HG03045 (cell line): Measurements from ENCODE around the gene TUBA4B.

Source experiments
- ATAC-seq: cut with Tn5 transposase; IDR thresholded peaks from one replicate; pipeline ENCODE4 v1.9.1; 2021; ENCODE audit warnings: mild to moderate bottlenecking, moderate library complexity; ENCODE audit not compliant: unreplicated experiment

Gene TUBA4B

GRCh38 chr2:219252900-219253752 is at the start of gene TUBA4B:
TUBA4B (plus strand) TSS chr2:219253243; CDS start chr2:219253408, 165 bp downstream.
- no peak for ATAC-seq

- no peak for ATAC-seq
These were observed 48.4 kb upstream of the TUBA4B start for GRCh38 chr2:219204425-219205164.

GRCh38 chr2:219205165-219205538 is 47.9 kb upstream of the TUBA4B start:
- ATAC-seq, result no peak

GRCh38 chr2:219205981-219206327 is 47.1 kb upstream of the TUBA4B start:
- no peak for ATAC-seq

DNA sequence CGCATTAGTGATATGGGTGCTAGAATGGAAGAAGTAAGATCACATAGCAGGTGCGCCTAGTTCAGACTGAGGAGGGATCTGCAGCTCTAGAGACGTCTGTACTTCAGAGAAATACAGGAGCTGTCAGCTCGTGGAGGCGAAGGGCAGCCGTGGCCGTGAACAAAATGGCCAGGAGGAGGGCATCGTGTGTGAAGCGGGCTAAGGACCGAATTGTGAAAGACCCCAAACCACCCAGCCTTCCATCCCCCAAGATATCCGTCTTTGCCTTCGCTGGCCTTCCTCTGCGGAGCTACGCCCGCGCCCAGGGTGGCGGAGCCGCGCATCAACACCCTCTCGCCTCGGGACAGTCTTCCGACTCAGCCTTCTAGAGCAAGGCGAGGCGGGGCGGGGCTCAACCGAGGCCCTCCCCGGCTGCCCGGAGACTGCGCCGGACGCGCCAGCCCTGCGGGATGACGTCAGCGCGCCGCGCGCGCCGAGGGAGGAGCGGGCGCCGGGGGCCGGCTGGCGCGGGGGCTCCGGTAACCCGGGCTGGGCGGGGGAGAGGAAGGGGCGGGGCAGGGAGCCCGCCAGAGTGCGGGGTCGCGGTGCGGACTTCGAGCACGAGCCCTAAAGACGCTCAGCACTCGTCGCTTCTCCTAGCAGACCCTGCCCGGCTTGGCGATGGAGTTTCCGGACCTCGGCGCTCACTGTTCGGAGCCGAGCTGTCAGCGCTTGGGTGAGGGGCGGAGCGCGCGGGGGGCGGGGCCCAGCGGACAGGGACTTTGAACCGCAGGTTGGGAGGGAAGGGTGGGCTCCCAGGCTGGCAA is 46.5 kb upstream of the TUBA4B start, which contains the start of gene ZFAND2B:
Gene ZFAND2B (plus strand): TSS at position 455 of the 806 bp plus-strand sequence. CDS start 206 bp downstream, at position 661.
- peak; percentile 96 for ATAC-seq

DNA sequence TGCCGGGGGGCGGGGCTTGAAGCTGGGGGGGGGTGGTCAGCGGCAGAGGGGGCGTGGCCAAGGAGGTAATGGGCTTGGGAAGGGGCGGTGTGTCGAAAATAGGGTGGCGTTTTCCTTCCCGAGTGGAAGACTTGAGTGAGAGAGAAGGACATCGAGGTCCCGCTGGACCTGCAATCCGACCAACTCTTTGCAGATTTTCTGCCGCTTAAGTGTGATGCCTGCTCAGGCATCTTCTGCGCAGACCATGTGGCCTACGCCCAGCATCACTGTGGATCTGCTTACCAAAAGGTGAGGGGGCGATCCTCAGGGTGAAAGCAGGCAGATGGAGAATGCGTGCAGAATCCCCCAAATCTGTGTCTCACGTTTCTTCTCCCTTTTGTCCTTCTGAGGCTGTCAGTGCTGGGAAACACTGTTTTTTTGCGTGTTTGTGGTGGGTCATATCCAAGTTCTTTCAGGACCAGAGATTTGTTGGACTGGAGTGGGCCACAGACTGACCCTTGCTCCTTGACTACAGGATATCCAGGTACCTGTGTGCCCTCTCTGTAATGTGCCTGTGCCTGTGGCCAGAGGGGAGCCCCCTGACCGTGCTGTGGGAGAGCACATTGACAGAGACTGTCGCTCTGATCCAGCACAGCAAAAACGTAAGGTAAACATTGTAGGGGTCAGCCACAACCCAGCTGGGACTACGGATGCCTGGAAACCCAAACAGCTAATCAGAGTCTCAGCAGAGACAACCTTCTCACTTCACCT is 45.7 kb upstream of the TUBA4B start:
- no peak for ATAC-seq

- no peak for ATAC-seq
These were observed 44.9 kb upstream of the TUBA4B start for GRCh38 chr2:219207884-219208740.

GRCh38 chr2:219209236-219210195 is 43.5 kb upstream of the TUBA4B start:
- ATAC-seq, result no peak

DNA sequence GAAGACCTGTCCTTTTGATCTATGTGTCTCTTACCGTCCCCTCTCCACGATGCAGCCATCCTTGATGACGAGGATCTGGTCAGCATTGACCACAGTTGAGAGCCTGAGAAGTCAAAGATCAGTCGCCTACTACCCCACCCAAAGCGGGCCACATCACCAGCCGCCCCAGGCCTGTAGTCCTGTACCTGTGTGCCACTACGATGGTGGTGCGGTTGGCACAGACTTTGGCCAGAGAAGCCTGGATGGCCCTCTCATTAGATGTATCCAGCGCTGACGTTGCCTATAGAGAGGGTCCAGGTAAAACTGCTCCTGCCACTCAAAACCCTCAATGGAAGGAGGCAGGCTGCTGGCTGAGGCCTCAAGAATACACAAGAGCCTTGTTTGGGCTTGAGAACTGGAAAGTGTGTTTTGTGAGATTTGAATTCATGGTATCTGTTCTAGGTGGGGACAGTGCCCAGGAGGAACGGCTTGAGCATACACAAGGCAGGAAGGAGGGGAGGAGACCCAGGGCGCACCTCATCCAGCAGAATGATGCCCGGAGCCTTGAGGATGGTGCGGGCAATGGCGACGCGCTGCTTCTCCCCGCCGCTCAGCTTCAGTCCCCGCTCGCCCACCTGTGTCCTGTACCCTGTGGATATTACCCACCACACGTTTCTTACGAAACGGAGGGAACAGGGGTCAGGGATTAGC is 42.7 kb upstream of the TUBA4B start:
- no peak for ATAC-seq

DNA sequence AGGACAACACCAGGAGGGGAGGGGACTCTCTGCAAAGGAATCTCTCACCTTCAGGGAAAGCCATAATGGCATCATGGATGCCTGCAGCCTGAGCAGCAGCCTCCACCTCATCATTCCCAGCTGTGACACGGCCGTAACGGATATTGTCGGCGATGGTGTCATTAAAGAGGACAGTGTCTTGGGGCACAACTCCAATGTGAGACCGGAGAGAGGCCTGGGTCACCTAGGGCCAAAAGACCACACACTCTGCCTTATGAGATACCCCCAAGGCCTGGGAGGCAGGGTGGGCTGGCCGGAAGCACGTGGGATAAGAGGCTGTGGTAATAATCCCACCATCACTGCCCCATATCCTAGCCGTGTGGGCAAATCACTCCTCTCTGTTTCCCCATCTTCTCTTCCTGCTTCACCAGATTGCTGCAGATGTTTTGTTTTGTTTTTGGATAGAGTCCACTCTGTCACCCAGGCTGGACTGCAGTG is 42.1 kb upstream of the TUBA4B start:
- ATAC-seq, result no peak

- no peak for ATAC-seq
These were observed 40.0 kb upstream of the TUBA4B start for GRCh38 chr2:219213026-219213415.

GRCh38 chr2:219213486-219214071 is 39.5 kb upstream of the TUBA4B start:
- no peak for ATAC-seq

GRCh38 chr2:219214141-219214540 is 38.9 kb upstream of the TUBA4B start:
- ATAC-seq, result no peak

- no peak for ATAC-seq
These were observed 38.3 kb upstream of the TUBA4B start for GRCh38 chr2:219214786-219215185.

DNA sequence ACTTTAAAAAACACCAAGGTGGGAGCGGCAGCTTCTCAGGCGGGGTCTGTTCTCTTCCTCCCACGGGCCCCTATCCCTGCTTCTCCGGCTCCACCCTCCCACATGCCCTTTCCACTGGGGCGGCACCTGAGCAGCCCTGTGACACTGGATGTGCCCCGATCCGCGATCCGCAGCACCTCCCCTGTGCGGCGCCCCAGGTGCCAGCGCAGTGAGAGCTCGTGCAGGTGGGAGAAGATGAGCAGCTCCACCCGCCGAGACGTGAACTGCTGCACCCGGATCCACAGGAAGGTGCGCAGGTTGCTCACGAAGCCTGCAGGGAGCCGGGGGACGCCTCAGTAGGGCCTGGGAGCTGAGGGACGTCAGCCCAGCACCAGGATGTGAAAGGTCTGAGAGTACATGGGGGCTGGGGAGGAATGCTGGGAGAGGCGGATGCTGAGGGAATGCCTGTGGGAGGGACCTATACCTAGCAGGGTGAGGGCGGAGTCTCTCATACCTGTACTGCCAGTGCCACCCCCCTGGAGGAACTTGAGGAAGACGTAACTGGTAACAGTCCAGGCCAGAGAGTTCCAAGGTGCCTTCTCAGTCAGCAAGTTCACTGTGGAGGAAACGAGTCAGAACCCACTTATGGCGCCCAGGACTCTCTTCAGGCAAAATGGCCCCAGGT is 37.0 kb upstream of the TUBA4B start:
- ATAC-seq, result no peak

GRCh38 chr2:219216535-219216915 is 36.5 kb upstream of the TUBA4B start:
- no peak for ATAC-seq

DNA sequence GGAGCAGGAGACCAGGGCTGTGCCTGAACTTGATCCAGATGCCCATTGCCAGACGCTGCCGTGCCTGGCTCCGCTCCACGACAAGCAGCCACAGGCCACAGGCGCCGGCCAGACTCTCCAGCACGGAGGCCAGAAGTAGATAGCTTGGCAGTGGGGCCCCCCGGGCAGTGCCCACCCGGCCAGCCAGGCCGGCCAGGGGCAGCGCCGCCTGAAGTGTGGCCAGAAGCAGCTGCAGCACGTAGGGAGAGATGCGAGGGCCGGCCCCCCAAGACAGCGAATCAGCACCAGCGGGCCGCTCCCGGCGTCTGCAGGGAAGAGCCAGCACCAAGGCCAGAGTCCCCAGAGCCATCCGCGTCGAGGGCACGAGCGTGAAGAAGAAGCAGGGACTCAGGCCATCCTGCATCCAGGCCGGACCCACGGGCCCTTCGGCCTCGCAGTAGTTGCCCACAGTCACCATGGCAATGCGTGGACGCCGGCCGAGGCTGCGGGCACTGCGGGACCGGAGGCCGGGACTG is 34.8 kb upstream of the TUBA4B start:
- ATAC-seq, result peak; percentile 18
